H1 (cell line): ENCODE measurements around the gene HIPK2. TPM values are rescaled to one million over a fixed set of nuclear protein-coding genes. Genes with fewer than 3 reads are reported as not detected.

Experiments
- CTCF ChIA-PET: fragments of 300-600 bp; sonication (Branson Sonifier 250); formaldehyde crosslinking; loops from one replicate; lab custom pipeline; 2021; ENCODE audit not compliant: partially characterized antibody; lab: Charles Lee
- POLR2A ChIA-PET: fragments of 300-600 bp; sonication (Branson Sonifier 250); formaldehyde crosslinking; loops from one replicate; lab custom pipeline; 2021; ENCODE audit warnings: inconsistent platforms; ENCODE audit not compliant: partially characterized antibody; lab: Charles Lee
- DNase-seq, 2 experiments: peaks; one replicate each; pipeline versions ENCODE4 v3.0.0 to v3.0.0-alpha.2; 2010 to 2022; ENCODE audit warnings: low spot score in 2 of 2, low read depth in 1 of 2, mixed read lengths in 1 of 2
- FAIRE-seq: peaks from 2 replicates; lab custom pipeline; 2011; peaks lifted over from hg19 to GRCh38; lab: Jason Lieb, UNC
- H2AFZ ChIP-seq: 2 replicates; pipeline ENCODE4 v1.8.1; 2012; ENCODE audit warnings: low read length, inconsistent platforms
- H2AK5ac ChIP-seq: 2 replicates; pipeline ENCODE4 v1.6.1; 2013; ENCODE audit warnings: low read depth, low read length
- H2BK120ac ChIP-seq: replicated peaks from 2 replicates; pipeline ENCODE3; 2013; ENCODE audit warnings: low read depth, low read length, inconsistent platforms
- H2BK12ac ChIP-seq: 2 replicates; pipeline ENCODE4 v1.6.1; 2013; ENCODE audit warnings: low read depth, low read length
- H2BK15ac ChIP-seq: 2 replicates; pipeline ENCODE4 v1.6.1; 2013; ENCODE audit warnings: low read length
- H2BK20ac ChIP-seq: 2 replicates; pipeline ENCODE4 v1.6.1; 2013; ENCODE audit warnings: low read length
- H2BK5ac ChIP-seq: 2 replicates; pipeline ENCODE4 v1.6.1; 2013; ENCODE audit warnings: low read depth, low read length
- H3K14ac ChIP-seq: 2 replicates; pipeline ENCODE4 v1.6.1; 2013; ENCODE audit warnings: inconsistent platforms; ENCODE audit not compliant: insufficient read length
- H3K18ac ChIP-seq: 2 replicates; pipeline ENCODE4 v1.6.1; 2013; ENCODE audit warnings: low read length; ENCODE audit errors: extremely low read depth
- H3K23ac ChIP-seq: 2 replicates; pipeline ENCODE4 v1.6.1; 2013; ENCODE audit warnings: inconsistent platforms; ENCODE audit not compliant: insufficient read length
- H3K23me2 ChIP-seq: 2 replicates; pipeline ENCODE4 v1.6.1; 2013; ENCODE audit warnings: low read depth, low read length
- H3K27ac ChIP-seq: 2 replicates; pipeline ENCODE4 v1.6.1; 2011; ENCODE audit warnings: low read depth, low read length, inconsistent platforms
- H3K27me3 ChIP-seq, 4 experiments: replicated peaks in 1 of 4; 1 replicate in 1 of 4; 2 replicates in 3 of 4; pipeline versions ENCODE4 v1.6.1 to v1.8.1; 2011 to 2013; ENCODE audit warnings: low read length in 3 of 4, mild to moderate bottlenecking in 3 of 4, inconsistent platforms in 2 of 4, mixed read lengths in 2 of 4, moderate library complexity in 1 of 4; ENCODE audit not compliant: control insufficient read depth in 3 of 4, insufficient read depth in 3 of 4; ENCODE audit errors: extremely low read depth in 1 of 4
- H3K36me3 ChIP-seq, 4 experiments: 2 replicates each; pipeline versions ENCODE4 v1.6.1 to v1.8.1; 2011 to 2013; ENCODE audit warnings: mild to moderate bottlenecking in 4 of 4, low read length in 3 of 4, moderate library complexity in 2 of 4, control low read depth in 1 of 4, inconsistent platforms in 1 of 4; ENCODE audit not compliant: insufficient read depth in 4 of 4, control insufficient read depth in 2 of 4
- H3K4ac ChIP-seq: replicated peaks from 2 replicates; pipeline ENCODE3; 2013; ENCODE audit warnings: low read length, low read depth, mixed read lengths, inconsistent platforms; ENCODE audit not compliant: insufficient read length
- H3K4me1 ChIP-seq, 4 experiments: replicated peaks in 1 of 4; 1 replicate in 1 of 4; 2 replicates in 3 of 4; pipeline versions ENCODE4 v1.6.1 to v1.8.1; 2011 to 2013; ENCODE audit warnings: low read length in 3 of 4, inconsistent platforms in 2 of 4, mixed read lengths in 1 of 4; ENCODE audit not compliant: insufficient read depth in 4 of 4, control insufficient read depth in 3 of 4
- H3K4me2 ChIP-seq, 2 experiments: 2 replicates each; pipeline versions ENCODE4 v1.6.1 to v1.8.1; 2011 to 2013; ENCODE audit warnings: low read depth in 2 of 2, low read length in 2 of 2, control low read depth in 1 of 2, inconsistent platforms in 1 of 2, mild to moderate bottlenecking in 1 of 2; ENCODE audit not compliant: insufficient read depth in 1 of 2
- H3K4me3 ChIP-seq, 4 experiments: fragments of 200-600, 300-600 bp in 1 of 4; sonication (generic), shearing (Covaris generic), sonication (Bioruptor Twin) in 1 of 4; 2 replicates each; pipeline versions ENCODE4 v1.5.1 to v1.8.1; 2011 to 2016; ENCODE audit warnings: low read length in 4 of 4, low read depth in 3 of 4, control low read depth in 2 of 4, inconsistent platforms in 2 of 4, mild to moderate bottlenecking in 2 of 4, mixed read lengths in 1 of 4, moderate library complexity in 1 of 4; ENCODE audit not compliant: insufficient read depth in 2 of 4; ENCODE audit errors: extremely low read depth in 1 of 4
- H3K56ac ChIP-seq: replicated peaks from 2 replicates; pipeline ENCODE3; 2013; ENCODE audit warnings: low read depth, mild to moderate bottlenecking, mixed read lengths, low read length, inconsistent platforms; ENCODE audit not compliant: insufficient read length
- H3K79me1 ChIP-seq: 2 replicates; pipeline ENCODE4 v1.6.1; 2013; ENCODE audit warnings: low read depth, low read length, control low read depth
- H3K79me2 ChIP-seq, 2 experiments: 2 replicates each; pipeline versions ENCODE4 v1.6.1 to v1.8.1; 2012 to 2013; ENCODE audit warnings: low read length in 2 of 2, mild to moderate bottlenecking in 2 of 2, inconsistent platforms in 1 of 2; ENCODE audit not compliant: insufficient read depth in 2 of 2, control insufficient read depth in 1 of 2
- H3K9ac ChIP-seq, 4 experiments: replicated peaks in 1 of 4; 1 replicate in 1 of 4; 2 replicates in 3 of 4; pipeline versions ENCODE4 v1.6.1 to v1.8.1; 2011 to 2013; ENCODE audit warnings: low read depth in 3 of 4, low read length in 3 of 4, control low read depth in 2 of 4, mild to moderate bottlenecking in 2 of 4, moderate library complexity in 2 of 4, inconsistent platforms in 1 of 4; ENCODE audit errors: extremely low read depth in 1 of 4
- H3K9me3 ChIP-seq, 2 experiments: 2 replicates each; pipeline versions ENCODE4 v1.6.1 to v1.8.1; 2012 to 2013; ENCODE audit warnings: mild to moderate bottlenecking in 2 of 2, moderate library complexity in 2 of 2, control low read depth in 1 of 2, inconsistent platforms in 1 of 2, low read depth in 1 of 2, low read length in 1 of 2, mixed read lengths in 1 of 2; ENCODE audit not compliant: insufficient read depth in 2 of 2
- H4K20me1 ChIP-seq, 2 experiments: replicated peaks in 1 of 2; 2 replicates each; pipeline versions ENCODE3 to v1.8.1; 2011 to 2013; ENCODE audit warnings: inconsistent platforms in 2 of 2, low read length in 2 of 2, mild to moderate bottlenecking in 1 of 2; ENCODE audit not compliant: insufficient read depth in 2 of 2, control insufficient read depth in 1 of 2
- H4K5ac ChIP-seq: 2 replicates; pipeline ENCODE4 v1.6.1; 2013; ENCODE audit warnings: low read length, low read depth, mixed read lengths, inconsistent platforms; ENCODE audit not compliant: insufficient read length
- H4K8ac ChIP-seq: 2 replicates; pipeline ENCODE4 v1.8.0; 2013; ENCODE audit warnings: mild to moderate bottlenecking, moderate library complexity, low read length, inconsistent platforms; ENCODE audit not compliant: insufficient read depth; ENCODE audit errors: extremely low read depth
- H4K91ac ChIP-seq: replicated peaks from 2 replicates; pipeline ENCODE3; 2013; ENCODE audit warnings: low read length, mixed read lengths, inconsistent platforms; ENCODE audit not compliant: insufficient read length
- NANOG ChIP-seq: IDR thresholded peaks from 2 replicates; pipeline ENCODE4 v1.6.1; 2011; ENCODE audit warnings: low read length, low read depth, mild to moderate bottlenecking, inconsistent platforms; ENCODE audit not compliant: insufficient read depth, poor library complexity, severe bottlenecking
- POLR2AphosphoS5 ChIP-seq: IDR thresholded peaks from 2 replicates; pipeline ENCODE4 v1.6.1; 2011; ENCODE audit warnings: low read depth, low read length
- SP4 ChIP-seq: IDR thresholded peaks from 2 replicates; pipeline ENCODE4 v1.6.1; 2012; ENCODE audit warnings: low read length, inconsistent platforms
- WGBS, 2 experiments: shearing (Covaris generic) in 1 of 2; methylation state at CpG; one replicate each; pipeline versions ENCODE4 v1.1.6 to v1.1.7; 2013 to 2015; ENCODE audit warnings: low lambda C conversion rate in 2 of 2, mixed read lengths in 2 of 2, inconsistent platforms in 1 of 2, low coverage in 1 of 2, missing lambda C conversion rate in 1 of 2; ENCODE audit not compliant: insufficient replicate concordance in 2 of 2, insufficient coverage in 1 of 2, insufficient read length in 1 of 2; ENCODE audit errors: extremely low coverage in 1 of 2, missing lambda C conversion rate in 1 of 2; 5-methylcytosine and 5-hydroxymethylcytosine counted together
- polyA plus RNA-seq, 7 experiments: library from polyadenylated mRNA; depleted of rRNA in 3 of 7; stranded (reverse) in 5 of 7; unstranded in 2 of 7; fragments of >200 nt in 5 of 7; fragments of 200-250 nt in 2 of 7; gene quantifications; 1 replicate in 5 of 7; 2 replicates in 1 of 7; 4 replicates in 1 of 7; pipeline versions ENCODE4 v1.2.1 to v1.2.3, GENCODE V29; 2011 to 2013; ENCODE audit warnings: missing spikeins in 2 of 7, mixed read lengths in 2 of 7
- total RNA-seq: library from RNA; stranded (reverse); fragmentation: NEBNext Ultra II Directional; extraction: Animal tissue kit (Norgen Biotek cat#: 25700); gene quantifications from 2 replicates; pipeline ENCODE4 v1.2.1, GENCODE V29; 2021

Gene HIPK2
- total and polyA plus RNA-seq, 2 of the 8 experiments (the other 6 are each of a cell fraction or from before 2014, with no cell fraction given): 8.3 to 24.3 TPM

- Histone ChIP-seq H3K36me3 (no peaks in the 10 kb centered on the region), H3K9ac (no peak overlapping the region), H3K79me2 (no peaks in the 10 kb centered on the region), H3K4me3 (no peak overlapping the region), H2BK20ac (no peak overlapping the region), H4K91ac (no peak overlapping the region), H3K9me3 (no peaks in the 10 kb centered on the region), H2AK5ac (no peak overlapping the region), H2BK120ac (no peak overlapping the region), H4K5ac (no peak overlapping the region), H3K27ac (no peak overlapping the region), H3K4me2 (no peak overlapping the region), H4K8ac (no peak overlapping the region), H3K4me1 (peaks cover 1 to 19% (median 12%) of the 10 kb centered on the region in 4 experiments; a peak in 5 of 7 replicates), H3K23ac (no peak overlapping the region), H2BK12ac (no peak overlapping the region), H3K56ac (no peak overlapping the region), H3K4ac (no peak overlapping the region), H3K18ac (no peak overlapping the region), H2BK15ac (no peak overlapping the region), H4K20me1 (no peaks in the 10 kb centered on the region), H3K14ac (no peak overlapping the region), H2AFZ (no peak overlapping the region), H3K23me2 (no peaks in the 10 kb centered on the region; the same call in 1 of the 2 replicates), H2BK5ac (no peak overlapping the region), H3K79me1 (no peaks in the 10 kb centered on the region), H3K27me3 (no peaks in the 10 kb centered on the region)
- ChIA-PET CTCF (interaction anchor here (0.5 to 4.3 kb wide), 9 partner anchors 11 to 326 kb away, joined by 3 to 23 read pairs (median 4); no protein-coding TSS in a partner anchor), POLR2A (interaction anchor here (0.6 to 1.2 kb wide), 2 partner anchors 12 to 215 kb away, joined by 3 to 6 read pairs; no protein-coding TSS in a partner anchor)
- no peak for FAIRE-seq
- 89% methylated on average over 3 of the region's 3 CpGs; no CpG with 5 or more reads in 1 of the 2 experiments for WGBS, 2 experiments
- TF ChIP-seq POLR2AphosphoS5: no peak
- no peak for TF ChIP-seq NANOG
- no peak for TF ChIP-seq SP4
- no peak for DNase-seq
Measured at GRCh38 chr7:139661903-139662302, 115.9 kb downstream of the HIPK2 start.
